Neural progenitor cell (in vitro differentiated cells): ENCODE results near the gene CELSR3.

Experiments
- CTCF ChIP-seq: fragments of 200-600 bp; sonication (generic); IDR thresholded peaks from 2 replicates; pipeline ENCODE4 v1.5.1; 2017; ENCODE audit warnings: antibody characterized with exemption, mild to moderate bottlenecking
- EZH2 ChIP-seq: fragments of 200-600 bp; sonication (generic); IDR thresholded peaks from 2 replicates; pipeline ENCODE4 v1.6.1; 2017; ENCODE audit warnings: antibody characterized with exemption, mild to moderate bottlenecking, moderate library complexity

DNA sequence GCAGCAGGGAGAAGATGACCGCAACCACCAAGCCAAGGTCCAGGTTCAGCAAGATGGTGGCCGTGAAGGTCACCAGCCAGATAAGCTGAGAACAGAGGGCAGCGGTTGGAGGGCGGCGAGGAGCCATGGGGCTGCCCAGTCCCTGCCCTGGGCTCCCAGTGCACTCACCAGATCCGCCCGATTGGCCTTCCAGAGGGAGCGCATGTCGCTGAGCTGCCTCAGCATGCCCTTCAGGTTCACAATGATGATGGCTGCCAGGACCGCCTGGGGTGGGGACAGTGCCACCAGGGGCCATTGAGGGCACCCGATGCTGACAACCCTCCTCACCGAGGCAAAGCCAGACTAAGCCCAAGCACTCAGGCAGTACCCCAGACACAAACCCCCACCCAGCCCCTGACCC lies 32.8 kb downstream of the CELSR3 start:
- no peak for TF ChIP-seq CTCF
- TF ChIP-seq EZH2 = no peak
